ENCODE results near the gene COX6B2.

Gene COX6B2

DNA sequence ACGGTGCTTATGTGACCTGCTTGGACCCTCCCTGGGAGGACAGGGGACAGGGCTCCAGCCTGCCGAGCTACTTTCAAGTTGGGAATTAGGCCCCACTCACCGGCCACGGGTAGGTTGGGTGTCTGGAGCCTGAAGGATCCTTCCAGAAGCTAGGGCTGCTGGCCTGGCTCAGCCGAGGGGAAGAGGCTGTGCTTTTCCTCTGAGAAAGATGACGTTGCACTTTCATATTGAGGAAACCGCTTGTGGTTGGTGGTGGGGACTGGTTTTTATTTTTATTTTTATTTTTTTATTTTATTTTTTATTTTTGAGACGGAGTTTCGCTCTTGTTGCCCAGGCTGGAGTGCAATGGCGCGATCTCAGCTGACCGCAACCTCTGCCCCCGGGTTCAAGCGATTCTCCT, 29.3 kb downstream of the COX6B2 start, which contains the start of gene TMEM150B:
TSS of gene TMEM150B (minus strand) at position 170 of the 400 bp plus-strand sequence. CDS start 4,305 bp downstream, outside the sequence.
- H3K27ac ChIP-seq (ENCODE audit: low read depth, low read length), result peak within 1 kb of the TSS; percentile 78
- H3K4me3 ChIP-seq (ENCODE audit: low read depth in 1 of 5, low read length in 5 of 5), result peak within 1 kb of the TSS; percentile 6 to 57 (median 36)

GRCh38 chr19:55324662-55325061, 29.9 kb downstream of the COX6B2 start:
- peak overlapping the region; percentile 78 for H3K27ac ChIP-seq (ENCODE audit: low read depth, low read length)
- H3K4me3 ChIP-seq (ENCODE audit: low read depth in 1 of 5, low read length in 5 of 5), result peak overlapping the region; percentile 6 to 57 (median 36)

More for the DNA sequence above, 29.3 kb downstream of the COX6B2 start, which contains the start of gene TMEM150B:
- H3K9me3 ChIP-seq (ENCODE audit: control insufficient read depth in 5 of 5, low read length in 5 of 5), result no peaks in the 10 kb centered on the region
- no peaks in the 10 kb centered on the region for H3K36me3 ChIP-seq (ENCODE audit: control insufficient read depth in 5 of 5, insufficient read depth in 5 of 5, low read length in 5 of 5)
- H3K9ac ChIP-seq (ENCODE audit: low read length in 5 of 5), result peak within 1 kb of the TSS in 3 of 5 donors; percentile 2 to 59 (median 37)
- no peaks in the 10 kb centered on the region for H3K27me3 ChIP-seq (ENCODE audit: control insufficient read depth in 5 of 5, insufficient read depth in 4 of 5, low read length in 5 of 5)
- peaks cover 3 to 41% (median 25%) of the 10 kb centered on the region in 5 donors for H3K4me1 ChIP-seq (ENCODE audit: control insufficient read depth in 5 of 5, insufficient read depth in 5 of 5, low read length in 5 of 5)

GRCh38 chr19:55322204-55322885, 32.2 kb downstream of the COX6B2 start:
- H3K27ac ChIP-seq (ENCODE audit: low read depth, low read length), result no peak overlapping the region

More at GRCh38 chr19:55324662-55325061, 29.9 kb downstream of the COX6B2 start:
- peak overlapping the region in 2 of 5 donors; percentile 37 to 59 for H3K9ac ChIP-seq (ENCODE audit: low read length in 5 of 5)
- H3K4me1 ChIP-seq (ENCODE audit: control insufficient read depth in 5 of 5, insufficient read depth in 5 of 5, low read length in 5 of 5), result peaks cover 3 to 44% (median 29%) of the 10 kb centered on the region in 5 donors
- no peaks in the 10 kb centered on the region for H3K9me3 ChIP-seq (ENCODE audit: control insufficient read depth in 5 of 5, low read length in 5 of 5)
- no peaks in the 10 kb centered on the region for H3K27me3 ChIP-seq (ENCODE audit: control insufficient read depth in 5 of 5, insufficient read depth in 4 of 5, low read length in 5 of 5)
- H3K36me3 ChIP-seq (ENCODE audit: control insufficient read depth in 5 of 5, insufficient read depth in 5 of 5, low read length in 5 of 5), result no peaks in the 10 kb centered on the region

DNA sequence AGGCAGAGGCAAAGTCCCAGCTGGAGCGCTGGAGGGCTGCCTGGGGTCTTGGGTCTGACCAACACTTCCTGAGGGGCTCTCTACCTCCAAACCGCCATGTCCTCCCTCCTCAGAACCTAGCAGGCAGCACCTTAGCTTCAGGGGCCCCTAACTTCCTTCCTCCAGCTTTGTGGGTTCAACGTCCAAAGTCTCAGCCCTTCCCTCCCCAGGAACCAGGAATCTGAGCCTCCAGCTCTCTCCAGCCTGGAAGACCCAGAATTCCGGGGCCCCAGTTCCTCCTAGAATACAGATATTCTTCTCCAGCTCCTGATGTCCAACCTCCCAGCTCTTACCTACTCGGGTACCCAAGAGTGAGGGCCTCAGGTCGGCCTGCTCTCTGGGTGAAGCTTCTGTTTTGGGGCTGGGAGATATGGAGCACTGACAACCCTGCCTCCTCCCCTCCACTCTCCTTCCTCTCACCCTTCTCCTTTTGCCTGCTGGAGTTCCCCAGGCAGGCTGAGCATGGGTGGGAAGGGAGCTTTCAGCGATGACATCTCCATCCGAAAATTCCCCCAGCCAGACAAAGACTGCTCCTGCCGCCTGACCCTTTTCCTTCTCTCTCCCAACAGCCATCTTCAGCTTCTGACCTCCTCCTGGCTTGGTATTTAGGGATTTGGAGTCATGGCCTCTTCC, 32.9 kb downstream of the COX6B2 start:
- H3K4me1 ChIP-seq (ENCODE audit: control insufficient read depth in 5 of 5, insufficient read depth in 5 of 5, low read length in 5 of 5), result peaks cover 2 to 42% (median 26%) of the 10 kb centered on the region in 5 donors
- no peaks in the 10 kb centered on the region for H3K27me3 ChIP-seq (ENCODE audit: control insufficient read depth in 5 of 5, insufficient read depth in 4 of 5, low read length in 5 of 5)
- no peak overlapping the region for H3K4me3 ChIP-seq (ENCODE audit: low read depth in 1 of 5, low read length in 5 of 5)
- peaks cover 0 to 4% (median 0%) of the 10 kb centered on the region in 5 donors for H3K36me3 ChIP-seq (ENCODE audit: control insufficient read depth in 5 of 5, insufficient read depth in 5 of 5, low read length in 5 of 5)
- H3K9ac ChIP-seq (ENCODE audit: low read length in 5 of 5), result peak overlapping the region in 2 of 5 donors; percentile 0 to 28
- H3K27ac ChIP-seq (ENCODE audit: low read depth, low read length), result no peak overlapping the region
- no peaks in the 10 kb centered on the region for H3K9me3 ChIP-seq (ENCODE audit: control insufficient read depth in 5 of 5, low read length in 5 of 5)

More at GRCh38 chr19:55322204-55322885, 32.2 kb downstream of the COX6B2 start:
- H3K9me3 ChIP-seq (ENCODE audit: control insufficient read depth in 5 of 5, low read length in 5 of 5), result no peaks in the 10 kb centered on the region
- peaks cover 3 to 44% (median 29%) of the 10 kb centered on the region in 5 donors for H3K4me1 ChIP-seq (ENCODE audit: control insufficient read depth in 5 of 5, insufficient read depth in 5 of 5, low read length in 5 of 5)
- no peak overlapping the region for H3K4me3 ChIP-seq (ENCODE audit: low read depth in 1 of 5, low read length in 5 of 5)
- no peaks in the 10 kb centered on the region for H3K27me3 ChIP-seq (ENCODE audit: control insufficient read depth in 5 of 5, insufficient read depth in 4 of 5, low read length in 5 of 5)
- H3K36me3 ChIP-seq (ENCODE audit: control insufficient read depth in 5 of 5, insufficient read depth in 5 of 5, low read length in 5 of 5), result no peaks in the 10 kb centered on the region
- H3K9ac ChIP-seq (ENCODE audit: low read length in 5 of 5), result peak overlapping the region in 1 of 5 donors; percentile 28

DNA sequence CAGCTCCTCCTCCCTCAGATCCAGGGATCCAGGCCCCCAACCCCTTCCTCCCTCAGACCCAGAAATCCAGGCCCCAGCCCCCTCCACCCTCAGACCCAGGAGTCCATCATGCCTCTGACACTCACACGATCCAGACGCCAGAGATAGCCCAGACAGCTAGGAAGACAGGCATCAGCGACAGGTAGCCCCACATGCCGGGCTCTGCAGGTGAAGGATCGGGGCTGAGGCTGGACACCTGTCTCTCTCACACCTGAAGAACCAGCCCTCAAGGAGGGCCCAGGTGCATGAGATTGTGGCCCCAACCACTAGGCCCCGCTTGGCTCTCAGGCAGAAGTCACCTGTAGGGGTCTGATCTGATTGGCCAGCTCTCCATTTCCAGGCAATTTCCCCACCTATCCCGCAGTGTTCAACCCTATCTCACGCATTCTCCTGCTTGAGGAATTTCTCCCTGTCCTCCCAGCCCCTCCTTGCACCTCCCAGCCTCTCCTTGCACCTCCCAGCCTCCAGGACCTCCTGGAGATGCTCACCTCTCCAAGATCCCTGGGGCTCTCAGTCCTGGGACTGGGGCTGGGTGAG, 33.6 kb downstream of the COX6B2 start:
- peaks cover 0 to 3% (median 0%) of the 10 kb centered on the region in 5 donors for H3K9me3 ChIP-seq (ENCODE audit: control insufficient read depth in 5 of 5, low read length in 5 of 5)
- no peak overlapping the region for H3K4me3 ChIP-seq (ENCODE audit: low read depth in 1 of 5, low read length in 5 of 5)
- peaks cover 0 to 39% (median 21%) of the 10 kb centered on the region in 5 donors for H3K4me1 ChIP-seq (ENCODE audit: control insufficient read depth in 5 of 5, insufficient read depth in 5 of 5, low read length in 5 of 5)
- no peak overlapping the region for H3K27ac ChIP-seq (ENCODE audit: low read depth, low read length)
- H3K9ac ChIP-seq (ENCODE audit: low read length in 5 of 5), result no peak overlapping the region
- H3K27me3 ChIP-seq (ENCODE audit: control insufficient read depth in 5 of 5, insufficient read depth in 4 of 5, low read length in 5 of 5), result no peaks in the 10 kb centered on the region
- peaks cover 0 to 11% (median 0%) of the 10 kb centered on the region in 5 donors for H3K36me3 ChIP-seq (ENCODE audit: control insufficient read depth in 5 of 5, insufficient read depth in 5 of 5, low read length in 5 of 5)

- peaks cover 0 to 35% (median 18%) of the 10 kb centered on the region in 5 donors for H3K4me1 ChIP-seq (ENCODE audit: control insufficient read depth in 5 of 5, insufficient read depth in 5 of 5, low read length in 5 of 5)
- H3K9me3 ChIP-seq (ENCODE audit: control insufficient read depth in 5 of 5, low read length in 5 of 5), result peaks cover 0 to 4% (median 0%) of the 10 kb centered on the region in 5 donors
- peak overlapping the region in 2 of 5 donors; percentile 53 to 68 for H3K9ac ChIP-seq (ENCODE audit: low read length in 5 of 5)
- no peak overlapping the region for H3K27ac ChIP-seq (ENCODE audit: low read depth, low read length)
- H3K36me3 ChIP-seq (ENCODE audit: control insufficient read depth in 5 of 5, insufficient read depth in 5 of 5, low read length in 5 of 5), result peaks cover 0 to 12% (median 0%) of the 10 kb centered on the region in 5 donors
- H3K27me3 ChIP-seq (ENCODE audit: control insufficient read depth in 5 of 5, insufficient read depth in 4 of 5, low read length in 5 of 5), result no peaks in the 10 kb centered on the region
- H3K4me3 ChIP-seq (ENCODE audit: low read depth in 1 of 5, low read length in 5 of 5), result peak overlapping the region in 4 of 5 donors; percentile 12 to 68 (median 30)
Observed at GRCh38 chr19:55319785-55320184, 34.7 kb downstream of the COX6B2 start.

DNA sequence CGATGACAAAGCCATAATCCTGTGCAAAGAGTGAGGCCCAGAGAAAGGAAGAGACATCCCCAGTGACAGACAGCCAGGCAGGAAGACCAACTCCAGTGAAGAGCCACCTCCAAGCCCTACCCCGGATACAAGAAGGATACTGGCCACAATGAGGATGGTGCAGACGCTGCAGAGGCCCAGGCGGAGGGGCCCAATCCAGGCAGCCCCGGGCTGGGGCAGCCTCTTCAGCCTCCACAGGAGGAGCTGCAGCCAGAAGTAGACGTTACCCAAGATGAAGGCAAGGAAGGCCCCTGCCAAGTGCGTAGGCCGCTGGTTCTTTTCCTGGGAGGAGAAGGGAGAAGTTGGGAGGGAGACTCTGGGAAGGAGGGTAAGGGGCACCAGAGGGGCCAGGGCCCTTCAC, 37.9 kb downstream of the COX6B2 start:
- Histone ChIP-seq H3K9ac (ENCODE audit: low read length in 5 of 5) (no peak overlapping the region), H3K9me3 (ENCODE audit: control insufficient read depth in 5 of 5, low read length in 5 of 5) (peaks cover 0 to 4% (median 0%) of the 10 kb centered on the region in 5 donors), H3K4me3 (ENCODE audit: low read depth in 1 of 5, low read length in 5 of 5) (no peak overlapping the region), H3K27me3 (ENCODE audit: control insufficient read depth in 5 of 5, insufficient read depth in 4 of 5, low read length in 5 of 5) (no peaks in the 10 kb centered on the region), H3K27ac (ENCODE audit: low read depth, low read length) (no peak overlapping the region), H3K36me3 (ENCODE audit: control insufficient read depth in 5 of 5, insufficient read depth in 5 of 5, low read length in 5 of 5) (peaks cover 0 to 14% (median 0%) of the 10 kb centered on the region in 5 donors), H3K4me1 (ENCODE audit: control insufficient read depth in 5 of 5, insufficient read depth in 5 of 5, low read length in 5 of 5) (peaks cover 0 to 22% (median 5%) of the 10 kb centered on the region in 5 donors)

DNA sequence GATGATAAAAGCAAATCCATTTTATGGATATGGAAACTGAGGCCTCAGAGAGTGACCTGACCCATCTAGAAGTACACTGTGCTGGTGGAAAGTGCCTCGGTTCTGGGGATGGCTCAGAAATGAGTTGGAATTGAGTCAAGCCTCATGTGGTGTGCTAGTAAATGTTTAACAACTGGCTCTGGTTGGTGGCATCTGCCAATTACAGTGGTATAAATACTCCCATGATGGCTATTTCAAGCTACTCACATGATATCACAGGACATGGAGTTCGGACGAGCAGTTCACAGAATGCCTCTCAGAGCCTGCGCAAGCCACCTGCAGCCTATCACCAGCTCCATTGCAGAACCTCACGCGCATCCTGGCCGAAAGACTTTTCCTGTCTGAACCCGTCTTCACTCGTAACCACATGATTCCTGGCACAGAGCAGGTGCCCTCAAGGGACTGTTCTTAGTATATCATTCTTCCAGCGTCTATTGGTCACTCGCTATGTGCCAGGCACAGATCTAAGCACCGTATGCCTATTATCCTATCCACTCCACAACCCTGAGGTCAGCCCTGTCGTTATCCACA, 38.5 kb downstream of the COX6B2 start:
- H3K36me3 ChIP-seq (ENCODE audit: control insufficient read depth in 5 of 5, insufficient read depth in 5 of 5, low read length in 5 of 5), result peaks cover 0 to 14% (median 0%) of the 10 kb centered on the region in 5 donors
- H3K4me3 ChIP-seq (ENCODE audit: low read depth in 1 of 5, low read length in 5 of 5), result no peak overlapping the region
- no peak overlapping the region for H3K9ac ChIP-seq (ENCODE audit: low read length in 5 of 5)

GRCh38 chr19:55314396-55314795, 40.1 kb downstream of the COX6B2 start:
- no peaks in the 10 kb centered on the region for H3K27me3 ChIP-seq (ENCODE audit: control insufficient read depth in 5 of 5, insufficient read depth in 4 of 5, low read length in 5 of 5)
- no peak overlapping the region for H3K27ac ChIP-seq (ENCODE audit: low read depth, low read length)
- H3K9me3 ChIP-seq (ENCODE audit: control insufficient read depth in 5 of 5, low read length in 5 of 5), result peaks cover 0 to 7% (median 0%) of the 10 kb centered on the region in 5 donors
- peaks cover 0 to 14% (median 0%) of the 10 kb centered on the region in 5 donors for H3K36me3 ChIP-seq (ENCODE audit: control insufficient read depth in 5 of 5, insufficient read depth in 5 of 5, low read length in 5 of 5)
- H3K4me3 ChIP-seq (ENCODE audit: low read depth in 1 of 5, low read length in 5 of 5), result no peak overlapping the region
- H3K9ac ChIP-seq (ENCODE audit: low read length in 5 of 5), result no peak overlapping the region
- H3K4me1 ChIP-seq (ENCODE audit: control insufficient read depth in 5 of 5, insufficient read depth in 5 of 5, low read length in 5 of 5), result peaks cover 0 to 9% (median 0%) of the 10 kb centered on the region in 5 donors

More for the DNA sequence above, 38.5 kb downstream of the COX6B2 start:
- Histone ChIP-seq H3K27me3 (ENCODE audit: control insufficient read depth in 5 of 5, insufficient read depth in 4 of 5, low read length in 5 of 5) (no peaks in the 10 kb centered on the region), H3K4me1 (ENCODE audit: control insufficient read depth in 5 of 5, insufficient read depth in 5 of 5, low read length in 5 of 5) (peaks cover 0 to 18% (median 5%) of the 10 kb centered on the region in 5 donors), H3K27ac (ENCODE audit: low read depth, low read length) (no peak overlapping the region), H3K9me3 (ENCODE audit: control insufficient read depth in 5 of 5, low read length in 5 of 5) (peaks cover 0 to 4% (median 0%) of the 10 kb centered on the region in 5 donors)

All from subcutaneous abdominal adipose tissue (tissue), 5 donors.